K562 (cell line): ENCODE data around the gene TMF1. TPM values are rescaled to one million over a fixed set of nuclear protein-coding genes. Genes with fewer than 3 reads are reported as not detected.

Experiments
- GATAD2A ChIP-seq: fragments of 450-650 bp; IDR thresholded peaks from 2 replicates; pipeline ENCODE4 v1.6.1; 2017
- HNRNPLL ChIP-seq: fragments of 200-400 bp; formaldehyde crosslinking; IDR thresholded peaks from 2 replicates; pipeline ENCODE4 v1.6.1; 2017; ENCODE audit warnings: low read length, low read depth, mild to moderate bottlenecking; ENCODE audit not compliant: poor library complexity, severe bottlenecking
- NR2C2 ChIP-seq, 2 experiments: fragments of 200-800 bp in 1 of 2; sonication (Bioruptor generic) in 1 of 2; sonication (generic) in 1 of 2; formaldehyde crosslinking in 1 of 2; IDR thresholded peaks; 2 replicates each; pipeline versions ENCODE4 v1.6.1 to v1.8.0; 2016 to 2022; ENCODE audit warnings: mild to moderate bottlenecking in 1 of 2, missing compliant biosample characterization in 1 of 2, missing genetic modification characterization in 1 of 2, missing genetic modification reagents in 1 of 2
- SETDB1 ChIP-seq: IDR thresholded peaks from one replicate; pipeline ENCODE4 v1.6.1; 2012; ENCODE audit warnings: low read length, control low read depth, inconsistent platforms
- ZKSCAN8 ChIP-seq: fragments of 200-800 bp; sonication (Bioruptor generic); IDR thresholded peaks from 2 replicates; pipeline ENCODE4 v1.6.1; 2016; ENCODE audit warnings: missing genetic modification characterization, missing compliant biosample characterization
- polyA plus RNA-seq, 8 experiments: library from polyadenylated mRNA; depleted of rRNA in 4 of 8; stranded (reverse) in 5 of 8; unstranded in 3 of 8; fragments of >200 nt; fragmentation: Nextera tagmentation in 2 of 8; fragmentation: Illumina TruSeq in 1 of 8; extraction: Ambion mirVana in 2 of 8; extraction: Trizol in 1 of 8; gene quantifications; 2 replicates each; pipeline versions ENCODE4 v1.2.1 to v1.2.3, GENCODE V29; 2011 to 2014; ENCODE audit warnings: inconsistent platforms in 1 of 8, missing spikeins in 1 of 8
- total RNA-seq, 7 experiments: library from RNA; depleted of rRNA in 6 of 7; stranded (reverse); fragments of >200 nt in 6 of 7; fragmentation: Illumina TruSeq in 2 of 7; extraction: Trizol in 2 of 7; gene quantifications; 2 replicates each; pipeline versions ENCODE4 v1.2.1 to v1.2.3, GENCODE V29; 2011 to 2021; ENCODE audit warnings: low replicate concordance in 1 of 7
- TF ChIP-seq, protein P1 (sequence below): fragments of 450-650 bp; IDR thresholded peaks from 2 replicates; pipeline ENCODE4 v1.6.1; 2016; ENCODE audit warnings: low read depth

TMF1 gene
- total and polyA plus RNA-seq, 9 of the 15 experiments (the other 6 are each of a cell fraction or from before 2014, with no cell fraction given), result 3.1 to 13.9 (median 10.3) TPM

DNA sequence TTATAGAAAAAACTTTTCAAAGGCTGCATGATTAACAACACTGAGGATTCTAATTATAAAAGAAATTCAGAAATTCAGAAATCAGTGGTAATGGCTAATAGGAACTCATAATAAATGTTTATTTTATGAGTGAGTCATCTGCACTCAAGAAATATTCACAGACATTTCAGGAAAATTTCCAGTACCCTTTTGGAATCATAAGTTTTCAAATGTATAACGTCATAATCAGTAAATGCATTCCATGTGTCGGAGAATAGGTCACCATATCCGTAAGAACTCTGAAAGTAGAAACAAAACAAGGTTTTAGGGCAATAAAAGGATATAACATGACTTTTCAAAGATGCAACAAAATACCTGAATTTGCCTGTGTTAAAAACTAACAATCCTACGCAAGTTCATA is 63.4 kb downstream of the TMF1 start (continued):
- TF ChIP-seq NR2C2 (CRISPR knock-in tag; IDR thresholded peaks at IDR 0.05) (no peak), NR2C2 (tag; IDR thresholded peaks at IDR 0.05) (no peak), SETDB1 (no peak), ZKSCAN8 (CRISPR knock-in tag) (no peak), GATAD2A (no peak), HNRNPLL (no peak)
- TF ChIP-seq, protein P1, sequence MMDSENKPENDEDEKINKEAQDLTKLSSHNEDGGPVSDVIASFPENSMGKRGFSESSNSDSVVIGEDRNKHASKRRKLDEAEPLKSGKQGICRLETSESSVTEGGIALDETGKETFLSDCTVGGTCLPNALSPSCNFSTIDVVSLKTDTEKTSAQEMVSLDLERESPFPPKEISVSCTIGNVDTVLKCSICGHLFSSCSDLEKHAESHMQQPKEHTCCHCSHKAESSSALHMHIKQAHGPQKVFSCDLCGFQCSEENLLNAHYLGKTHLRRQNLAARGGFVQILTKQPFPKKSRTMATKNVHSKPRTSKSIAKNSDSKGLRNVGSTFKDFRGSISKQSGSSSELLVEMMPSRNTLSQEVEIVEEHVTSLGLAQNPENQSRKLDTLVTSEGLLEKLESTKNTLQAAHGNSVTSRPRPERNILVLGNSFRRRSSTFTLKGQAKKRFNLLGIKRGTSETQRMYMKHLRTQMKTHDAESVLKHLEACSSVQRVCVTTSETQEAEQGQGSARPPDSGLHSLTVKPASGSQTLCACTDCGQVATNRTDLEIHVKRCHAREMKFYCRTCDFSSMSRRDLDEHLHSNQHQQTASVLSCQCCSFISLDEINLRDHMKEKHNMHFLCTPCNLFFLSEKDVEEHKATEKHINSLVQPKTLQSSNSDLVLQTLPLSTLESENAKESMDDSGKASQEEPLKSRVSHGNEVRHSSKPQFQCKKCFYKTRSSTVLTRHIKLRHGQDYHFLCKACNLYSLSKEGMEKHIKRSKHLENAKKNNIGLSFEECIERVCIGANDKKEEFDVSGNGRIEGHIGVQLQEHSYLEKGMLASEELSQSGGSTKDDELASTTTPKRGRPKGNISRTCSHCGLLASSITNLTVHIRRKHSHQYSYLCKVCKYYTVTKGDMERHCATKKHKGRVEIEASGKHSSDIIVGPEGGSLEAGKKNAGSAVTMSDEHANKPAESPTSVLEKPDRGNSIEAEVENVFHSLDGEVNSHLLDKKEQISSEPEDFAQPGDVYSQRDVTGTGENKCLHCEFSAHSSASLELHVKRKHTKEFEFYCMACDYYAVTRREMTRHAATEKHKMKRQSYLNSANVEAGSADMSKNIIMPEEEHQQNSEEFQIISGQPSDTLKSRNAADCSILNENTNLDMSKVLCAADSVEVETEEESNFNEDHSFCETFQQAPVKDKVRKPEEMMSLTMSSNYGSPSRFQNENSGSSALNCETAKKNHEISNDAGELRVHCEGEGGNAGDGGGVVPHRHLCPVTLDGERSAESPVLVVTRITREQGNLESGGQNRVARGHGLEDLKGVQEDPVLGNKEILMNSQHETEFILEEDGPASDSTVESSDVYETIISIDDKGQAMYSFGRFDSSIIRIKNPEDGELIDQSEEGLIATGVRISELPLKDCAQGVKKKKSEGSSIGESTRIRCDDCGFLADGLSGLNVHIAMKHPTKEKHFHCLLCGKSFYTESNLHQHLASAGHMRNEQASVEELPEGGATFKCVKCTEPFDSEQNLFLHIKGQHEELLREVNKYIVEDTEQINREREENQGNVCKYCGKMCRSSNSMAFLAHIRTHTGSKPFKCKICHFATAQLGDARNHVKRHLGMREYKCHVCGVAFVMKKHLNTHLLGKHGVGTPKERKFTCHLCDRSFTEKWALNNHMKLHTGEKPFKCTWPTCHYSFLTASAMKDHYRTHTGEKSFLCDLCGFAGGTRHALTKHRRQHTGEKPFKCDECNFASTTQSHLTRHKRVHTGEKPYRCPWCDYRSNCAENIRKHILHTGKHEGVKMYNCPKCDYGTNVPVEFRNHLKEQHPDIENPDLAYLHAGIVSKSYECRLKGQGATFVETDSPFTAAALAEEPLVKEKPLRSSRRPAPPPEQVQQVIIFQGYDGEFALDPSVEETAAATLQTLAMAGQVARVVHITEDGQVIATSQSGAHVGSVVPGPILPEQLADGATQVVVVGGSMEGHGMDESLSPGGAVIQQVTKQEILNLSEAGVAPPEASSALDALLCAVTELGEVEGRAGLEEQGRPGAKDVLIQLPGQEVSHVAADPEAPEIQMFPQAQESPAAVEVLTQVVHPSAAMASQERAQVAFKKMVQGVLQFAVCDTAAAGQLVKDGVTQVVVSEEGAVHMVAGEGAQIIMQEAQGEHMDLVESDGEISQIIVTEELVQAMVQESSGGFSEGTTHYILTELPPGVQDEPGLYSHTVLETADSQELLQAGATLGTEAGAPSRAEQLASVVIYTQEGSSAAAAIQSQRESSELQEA, result no peak
